NCI-H748 treated with DMSO at 0.1 percent for 48 hours (cell line): Measurements from ENCODE around the gene IP6K2.

ENCODE experiments used
- DNase-seq: peaks from one replicate; lab custom pipeline; 2025; lab: John Stamatoyannopoulos, UW

The IP6K2 gene

DNA sequence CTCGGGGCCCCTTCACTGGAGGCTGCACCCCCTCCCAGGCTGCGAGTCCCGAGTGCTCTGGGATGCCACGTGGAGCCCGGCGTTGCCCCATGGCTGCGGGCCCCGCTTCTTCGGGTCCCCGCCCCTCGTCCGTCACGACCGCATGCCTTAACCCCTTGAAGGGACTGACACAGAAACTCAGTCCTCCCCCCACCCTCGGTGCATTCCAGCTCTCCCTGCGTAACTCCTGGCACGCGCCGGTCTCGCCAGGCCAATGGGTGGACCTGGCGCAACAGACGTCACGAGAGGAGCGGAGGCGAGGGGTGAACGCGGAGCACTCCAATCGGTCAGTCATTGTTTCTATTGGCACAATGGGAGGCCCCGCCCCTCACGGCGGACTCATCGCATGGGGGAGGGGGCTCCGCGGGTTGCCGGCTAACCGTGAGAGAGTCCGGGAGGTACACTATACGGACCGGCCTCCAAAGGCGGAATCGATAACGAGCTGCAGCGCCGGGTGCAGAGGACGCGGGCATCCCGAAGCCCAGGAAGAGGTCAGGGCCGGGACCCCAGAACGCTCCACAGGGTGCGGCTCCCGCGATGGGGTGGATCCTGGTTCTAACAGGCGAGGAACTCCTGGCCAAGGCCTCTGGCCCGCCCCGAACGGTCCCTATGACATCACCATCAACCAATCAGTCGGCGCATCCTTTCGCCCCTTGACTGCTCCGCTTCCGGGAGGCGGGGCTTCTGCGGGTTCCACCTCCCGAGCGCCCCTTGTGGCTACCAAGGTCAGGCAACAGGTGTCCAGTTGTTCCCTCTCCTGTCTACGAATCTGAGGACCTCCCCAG lies 53.3 kb downstream of the IP6K2 start:
- peak; percentile 86 for DNase-seq

DNA sequence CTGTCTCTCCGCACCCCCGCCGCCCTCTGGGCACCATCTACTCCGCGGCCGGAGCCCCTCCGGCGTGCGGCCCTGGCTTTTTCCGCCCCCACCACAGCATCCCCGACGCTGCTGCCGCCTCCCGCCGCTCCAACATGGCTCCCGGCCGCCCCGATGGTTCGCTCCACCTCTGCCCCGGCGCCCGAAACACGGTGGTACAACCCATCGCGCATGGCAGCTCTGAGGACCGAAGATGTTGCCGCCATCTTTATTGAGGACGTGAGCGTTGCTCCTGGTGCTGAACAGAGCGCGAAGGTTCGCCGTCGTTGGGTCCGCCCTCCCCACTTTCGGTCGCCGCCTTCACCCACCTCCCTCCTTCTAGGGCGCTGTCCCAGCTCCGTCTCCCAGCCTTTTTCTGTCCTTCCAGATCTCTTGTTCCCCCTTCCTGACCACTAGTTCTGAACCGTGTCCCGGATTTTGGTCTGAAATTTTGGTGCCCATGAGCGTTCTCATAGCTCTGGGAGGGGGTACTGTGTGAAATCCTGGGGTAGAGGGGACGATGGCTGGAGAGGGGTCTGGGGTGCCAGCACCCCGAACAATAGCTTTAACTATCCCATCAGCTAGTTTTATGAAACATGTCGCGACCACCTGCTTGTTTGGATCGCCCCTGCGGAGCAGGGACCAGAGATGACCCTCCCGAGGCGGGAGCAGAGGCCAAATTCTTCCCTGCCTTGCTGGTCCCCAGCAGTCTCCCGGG lies 54.1 kb downstream of the IP6K2 start, which contains the start of gene CELSR3:
Gene CELSR3, minus strand, starts transcription at position 134 of the 736 bp plus-strand sequence. CDS start 252 bp downstream, outside the sequence.
- DNase-seq, result peak; percentile 49

DNA sequence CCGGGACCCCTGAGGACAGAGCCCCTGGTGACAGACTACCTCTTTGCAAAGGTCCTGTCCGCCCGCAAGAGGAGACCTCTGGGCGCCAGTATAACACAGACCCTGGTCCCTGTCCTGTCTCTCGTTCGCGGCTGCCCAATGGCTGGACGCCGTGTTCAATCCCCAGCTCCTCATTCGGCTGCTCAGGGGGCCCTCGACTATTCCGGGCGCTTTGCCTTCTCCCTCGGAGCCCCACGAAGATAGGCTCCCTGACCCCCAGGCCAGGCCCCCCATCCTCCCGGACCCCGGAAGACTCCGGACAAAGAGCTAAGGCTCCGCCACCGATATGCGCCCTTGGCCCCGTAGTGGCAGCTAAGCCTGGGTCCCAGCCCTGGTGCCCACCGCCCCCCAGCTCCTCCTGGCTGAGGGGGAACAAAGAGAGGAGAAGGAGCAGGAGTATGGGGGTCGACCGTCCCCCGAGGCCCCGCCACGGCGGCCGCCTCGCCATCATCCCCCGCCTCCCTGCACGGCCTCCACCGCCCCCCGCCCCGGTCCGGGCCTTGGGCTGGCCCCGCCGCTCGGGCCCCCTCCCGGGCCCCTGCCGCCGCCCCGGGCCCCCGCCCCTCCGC lies 54.8 kb downstream of the IP6K2 start:
- no peak for DNase-seq

DNA sequence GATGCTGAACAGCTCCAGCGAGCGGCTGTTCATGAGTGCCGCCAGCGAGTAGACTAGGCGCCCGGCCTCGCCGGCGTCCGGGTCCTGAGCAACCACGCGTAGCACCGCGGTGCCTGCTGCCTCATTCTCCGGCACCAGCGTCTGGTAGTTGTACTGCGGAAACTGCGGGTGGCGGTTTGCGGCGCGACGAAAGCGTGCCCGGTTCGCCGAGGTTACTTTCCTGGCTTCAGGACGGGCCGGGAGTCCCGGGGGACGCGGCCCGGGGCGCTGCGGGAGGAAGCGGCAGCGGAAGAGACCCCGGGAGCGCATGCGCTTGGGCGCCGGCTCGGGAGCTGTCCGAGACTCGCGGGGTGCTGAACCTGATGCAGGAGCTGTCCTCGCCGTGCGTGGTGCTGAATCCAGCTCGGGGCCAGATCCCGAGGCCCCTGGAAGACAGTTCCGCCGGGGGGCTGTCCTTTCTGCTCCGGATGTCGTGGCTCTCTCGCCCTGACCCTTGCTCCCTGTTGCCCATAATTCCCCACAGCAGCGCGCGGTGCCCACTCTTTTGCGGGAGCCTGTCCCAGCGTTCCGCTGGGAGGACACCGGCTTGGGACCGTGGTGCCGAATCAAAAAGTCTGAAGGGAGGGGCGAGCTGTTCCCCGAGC lies 55.4 kb downstream of the IP6K2 start:
- no peak for DNase-seq

DNA sequence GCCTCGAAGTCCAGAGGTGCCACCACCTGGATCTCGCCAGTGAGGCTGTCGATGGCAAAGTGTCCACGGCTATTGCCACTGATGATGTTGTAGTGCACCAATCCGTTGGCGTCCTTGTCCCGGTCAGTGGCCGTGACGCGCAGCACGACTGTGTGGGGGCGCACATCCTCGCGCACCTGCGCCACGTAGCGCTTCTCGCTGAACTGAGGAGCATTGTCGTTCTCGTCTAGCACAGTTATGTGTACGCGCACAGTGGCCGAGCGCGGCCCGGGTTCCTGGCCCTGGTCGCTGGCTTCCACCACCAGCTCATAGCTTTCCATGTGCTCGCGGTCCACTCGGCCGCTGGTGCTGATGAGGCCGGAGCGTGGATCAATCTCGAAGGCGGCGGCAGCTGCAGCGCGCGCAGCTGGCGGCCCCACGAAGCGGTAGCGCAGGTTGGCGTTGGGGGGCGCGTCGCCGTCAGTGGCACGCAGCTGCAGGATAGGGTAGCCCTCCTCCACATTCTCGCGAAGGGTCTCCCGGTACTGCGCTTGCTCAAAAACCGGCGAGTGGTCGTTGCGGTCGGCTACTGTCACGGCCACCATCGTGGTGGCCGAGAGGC lies 56.1 kb downstream of the IP6K2 start:
- DNase-seq, result no peak

DNA sequence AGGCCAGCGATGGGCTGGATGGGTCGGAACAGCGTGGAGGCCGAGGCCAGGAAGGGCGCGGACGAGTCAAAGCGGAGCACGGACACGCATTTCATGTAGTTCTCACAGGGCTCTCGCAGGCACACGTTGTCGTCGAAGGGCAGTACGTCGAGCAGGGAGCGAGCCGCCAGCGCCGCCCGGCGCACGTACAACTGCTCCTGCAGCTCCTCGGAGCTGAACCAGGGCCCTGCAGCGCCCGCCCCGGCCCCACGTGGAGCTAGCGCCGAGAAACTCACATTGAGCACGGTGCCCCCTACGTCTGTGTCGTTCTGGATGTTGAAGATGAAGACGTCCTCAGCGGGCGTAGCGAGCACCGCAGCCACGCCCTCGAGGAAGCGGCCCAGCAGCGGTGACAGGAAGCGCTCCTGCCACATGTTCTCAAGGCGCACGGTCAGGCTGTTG lies 60.2 kb downstream of the IP6K2 start:
- no peak for DNase-seq

DNA sequence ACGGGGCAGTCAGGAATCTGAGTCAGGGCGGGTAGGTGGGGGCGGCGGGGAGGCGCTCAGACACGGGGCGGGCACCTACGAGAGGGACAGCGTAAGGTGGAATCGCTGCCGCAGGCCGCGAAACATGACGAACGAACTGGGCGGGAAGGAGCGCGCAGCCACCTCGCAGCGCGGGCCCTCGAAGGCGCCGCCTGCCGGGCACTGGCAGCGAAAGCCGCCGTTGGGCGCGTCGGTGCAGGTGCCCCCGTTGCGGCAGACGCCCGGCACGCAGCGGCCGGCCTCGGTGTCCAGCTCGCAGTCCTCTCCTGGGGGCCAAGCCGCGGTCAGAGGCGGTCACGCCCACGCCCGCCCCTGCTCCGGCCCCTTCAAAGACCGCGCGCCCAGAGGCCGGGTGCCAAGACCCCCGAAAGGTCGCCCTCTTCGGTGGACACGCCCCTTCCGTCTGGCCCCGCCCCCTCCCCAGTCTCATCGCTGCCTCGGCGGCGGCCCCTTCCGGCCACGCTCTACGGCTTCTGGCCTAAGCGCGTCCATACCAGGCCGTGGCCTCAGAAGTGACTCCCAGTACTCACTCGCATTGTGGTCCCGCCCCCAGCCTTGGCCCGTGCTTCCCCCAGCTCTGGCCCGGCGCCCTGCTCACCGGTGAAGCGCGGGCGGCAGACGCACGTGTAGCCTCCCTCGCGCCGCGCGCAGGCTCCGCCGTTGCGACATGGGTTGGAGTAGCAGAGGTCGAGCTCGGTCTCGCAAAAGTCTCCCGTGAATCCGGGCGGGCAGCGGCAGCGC lies 60.8 kb downstream of the IP6K2 start:
- DNase-seq, result no peak

DNA sequence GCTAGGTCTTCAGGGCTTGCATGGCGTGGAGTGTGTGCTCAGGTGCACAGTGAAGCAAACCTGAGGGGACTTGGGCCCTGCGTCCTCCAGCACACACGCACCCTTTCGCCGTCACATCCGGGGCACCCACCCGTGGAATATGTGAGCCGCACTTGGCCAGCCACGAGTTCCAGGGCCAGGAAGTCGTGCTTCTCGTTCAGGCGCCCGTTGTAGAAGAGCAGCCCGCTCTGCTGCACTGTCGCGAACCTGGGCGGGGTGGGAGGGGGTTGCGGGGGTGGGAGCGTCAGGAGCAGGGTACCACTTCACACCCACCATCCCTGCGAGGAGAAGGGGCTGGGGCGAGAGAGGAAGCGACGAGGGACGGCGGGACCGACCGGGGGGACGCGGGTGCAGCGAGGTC lies 61.4 kb downstream of the IP6K2 start:
- DNase-seq, result no peak

DNA sequence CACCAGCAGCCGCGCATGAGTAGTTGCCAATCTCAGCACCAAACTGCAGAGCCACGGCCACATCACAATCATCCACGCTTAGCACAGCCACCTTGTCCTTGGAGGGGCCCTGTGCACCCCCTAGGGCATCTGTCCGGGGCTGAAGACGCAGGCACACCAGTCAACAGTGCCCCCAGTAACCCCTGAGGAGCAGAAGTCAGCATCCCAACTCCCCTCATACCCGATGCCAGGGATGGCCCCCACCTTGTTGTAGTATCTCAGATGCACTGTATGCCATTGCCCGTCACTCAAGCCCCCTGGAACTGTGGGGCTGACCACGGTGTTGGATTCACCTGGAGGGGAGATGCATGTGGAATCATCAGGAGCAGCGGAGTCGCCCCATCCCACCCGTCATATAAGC lies 62.0 kb downstream of the IP6K2 start:
- DNase-seq, result no peak

DNA sequence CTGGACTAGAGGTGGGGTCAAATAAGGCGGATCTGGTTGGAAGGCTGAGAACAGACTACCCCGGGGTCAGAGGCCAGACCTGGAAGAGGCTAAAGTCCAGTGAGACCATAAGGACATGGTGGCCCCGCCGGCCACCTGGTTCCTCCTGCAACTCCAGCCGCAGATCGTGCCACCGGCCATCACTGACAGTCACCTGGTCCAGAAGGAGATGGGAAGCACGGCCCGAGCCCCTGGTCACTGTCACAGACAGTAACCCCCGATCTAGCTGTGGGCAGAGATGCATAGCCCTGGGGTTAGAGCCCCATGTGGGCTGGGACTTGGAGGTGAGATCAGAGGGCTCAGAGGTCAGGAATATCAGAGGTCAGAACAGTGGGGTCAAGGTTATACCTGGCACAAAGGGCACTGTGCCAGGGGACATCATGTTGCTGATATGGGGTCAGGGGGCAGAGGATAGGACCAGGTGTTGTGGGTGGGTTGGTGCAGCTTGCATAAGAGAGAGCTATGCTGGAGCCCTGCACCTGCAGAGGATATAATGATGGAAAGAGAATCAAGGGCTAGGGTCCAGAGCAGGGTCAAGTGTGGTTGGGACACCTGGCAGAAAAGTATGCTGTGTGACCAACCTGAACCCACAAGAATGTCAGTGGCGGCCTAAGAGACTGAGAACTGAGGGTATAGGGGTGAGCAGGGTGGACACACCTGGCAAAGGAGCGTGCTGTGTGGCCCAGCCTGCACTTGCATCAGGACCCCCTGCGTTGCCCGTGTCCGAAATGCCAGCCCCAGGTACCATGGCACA lies 63.9 kb downstream of the IP6K2 start:
- DNase-seq, result no peak

DNA sequence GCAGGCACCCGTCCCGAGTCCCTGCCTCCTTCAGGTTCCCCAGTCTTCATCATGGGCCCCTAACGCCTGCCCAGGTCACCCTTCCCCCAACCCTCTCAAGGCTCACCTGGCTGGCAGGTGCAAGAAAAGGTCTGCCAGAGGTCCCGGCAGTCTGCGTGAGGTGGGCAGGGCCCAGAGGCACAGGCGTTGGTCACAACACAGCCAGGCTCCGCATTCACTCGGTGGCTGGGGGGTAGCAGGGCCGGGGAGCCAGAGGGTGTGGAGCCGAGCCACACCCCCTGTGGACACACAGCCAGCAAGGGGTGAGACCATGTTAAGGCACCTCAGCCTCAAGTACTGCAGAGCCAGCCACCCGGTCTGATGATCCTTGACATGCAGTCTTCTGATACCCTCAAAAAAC lies 65.2 kb downstream of the IP6K2 start:
- no peak for DNase-seq

DNA sequence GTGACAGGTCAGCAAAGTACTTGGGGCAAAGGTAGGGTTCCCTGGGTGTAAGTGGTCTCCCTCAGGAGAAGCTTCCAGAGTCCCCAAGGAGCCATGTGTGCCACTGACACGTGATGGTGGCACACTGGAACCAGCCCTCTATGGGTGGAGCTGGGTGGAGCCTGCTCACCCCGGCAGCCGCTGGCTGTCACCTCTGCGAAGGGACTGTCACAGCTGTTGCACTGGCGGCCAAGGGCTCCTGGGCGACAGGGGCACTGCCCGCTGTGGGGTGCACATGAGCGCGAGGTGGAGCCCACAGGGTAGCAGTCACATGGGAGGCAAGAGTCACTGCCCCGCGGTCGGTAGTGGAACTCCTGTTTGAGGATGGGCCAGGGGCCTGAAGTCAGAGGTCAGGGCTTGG lies 66.3 kb downstream of the IP6K2 start:
- no peak for DNase-seq

DNA sequence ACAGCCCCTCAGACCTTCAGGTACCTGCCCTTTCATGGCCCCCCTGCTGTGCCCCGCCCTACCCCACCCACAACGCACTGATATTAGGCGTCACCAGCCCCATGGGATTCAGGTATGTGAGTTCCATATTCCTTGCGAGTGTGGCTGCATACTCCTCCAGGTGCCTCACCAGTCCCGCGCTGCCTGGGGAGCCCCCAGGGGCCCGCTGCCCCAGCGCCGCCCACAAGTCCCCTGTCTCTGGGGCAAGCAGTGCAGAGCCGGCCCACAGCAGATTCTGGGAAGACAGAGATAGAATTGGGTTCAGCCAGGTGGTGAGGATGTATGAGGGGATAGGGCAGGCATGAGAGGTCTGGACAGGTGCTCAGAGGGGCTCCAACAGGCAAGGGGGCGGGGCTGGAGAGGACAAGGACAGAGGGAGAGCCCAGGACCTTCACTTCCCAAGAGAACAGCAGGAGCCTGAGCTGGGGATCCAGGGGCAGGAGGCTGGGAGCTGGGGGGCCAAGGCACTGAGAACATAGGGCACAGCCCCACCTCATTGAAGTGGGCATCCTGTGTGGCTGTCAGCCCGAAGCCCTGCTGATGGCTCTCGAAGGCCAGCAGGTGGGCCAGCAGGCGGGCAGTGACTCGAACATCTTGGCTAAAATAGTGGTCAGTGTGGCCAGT lies 68.7 kb downstream of the IP6K2 start:
- DNase-seq, result no peak

DNA sequence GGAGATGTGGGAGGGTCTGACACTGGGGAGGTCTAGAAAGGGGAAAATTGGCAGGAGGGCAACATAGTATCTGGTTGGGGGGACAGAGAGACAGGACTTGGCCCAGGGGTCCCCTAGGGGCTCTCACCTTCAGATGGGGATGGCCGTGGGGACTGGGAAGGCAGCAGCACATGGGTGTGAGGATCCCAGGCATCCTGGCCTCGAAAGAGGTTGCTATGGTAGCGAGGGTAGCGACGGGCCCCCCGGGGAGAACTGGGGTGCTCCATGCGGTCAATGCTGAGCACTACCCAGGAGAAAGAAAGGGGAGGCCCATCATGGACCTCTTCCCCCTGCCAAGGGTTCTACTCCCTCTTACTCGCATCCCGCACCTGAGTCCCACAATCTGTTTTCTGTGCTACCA lies 69.3 kb downstream of the IP6K2 start:
- DNase-seq, result no peak

DNA sequence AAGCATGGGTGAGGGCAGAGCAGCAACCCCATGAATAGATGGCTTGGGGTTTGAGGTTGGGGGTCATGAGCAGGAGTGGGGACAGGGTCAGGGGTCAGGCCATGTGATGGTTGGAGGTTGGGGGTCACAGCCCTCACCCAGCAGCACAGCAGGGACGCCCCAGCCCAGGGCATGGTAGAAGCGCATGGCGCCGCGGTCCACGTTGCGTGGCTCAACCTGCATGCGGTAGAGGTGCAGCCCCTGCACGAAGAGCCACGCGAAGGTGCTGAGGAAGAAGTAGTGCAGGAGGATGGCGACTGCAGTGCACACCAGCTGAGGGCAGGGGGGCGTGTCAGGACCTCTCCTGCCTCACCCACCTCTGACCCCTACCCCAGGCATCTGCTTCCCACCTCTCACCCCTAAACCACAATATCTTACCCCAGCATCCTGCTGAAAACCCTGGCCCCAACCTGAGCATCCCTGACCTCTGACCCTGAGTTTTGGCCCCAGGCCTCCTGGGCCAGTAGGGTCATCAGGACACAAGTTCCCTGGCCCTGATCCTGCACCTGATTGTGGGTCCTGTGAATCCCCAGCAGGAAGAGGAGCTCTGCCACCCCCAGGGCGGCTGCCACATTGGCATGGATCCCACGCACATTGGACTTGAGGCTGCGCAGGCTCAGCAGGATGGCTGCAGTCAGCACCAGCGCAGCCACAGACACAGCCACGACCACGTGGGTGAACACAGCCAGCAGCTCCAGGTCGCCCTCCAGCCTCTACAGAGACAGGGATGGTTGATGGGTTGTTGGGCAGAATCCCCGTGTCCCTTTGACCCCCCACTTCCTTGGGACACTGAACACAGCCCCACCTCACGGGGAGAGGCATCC lies 71.9 kb downstream of the IP6K2 start:
- no peak for DNase-seq

DNA sequence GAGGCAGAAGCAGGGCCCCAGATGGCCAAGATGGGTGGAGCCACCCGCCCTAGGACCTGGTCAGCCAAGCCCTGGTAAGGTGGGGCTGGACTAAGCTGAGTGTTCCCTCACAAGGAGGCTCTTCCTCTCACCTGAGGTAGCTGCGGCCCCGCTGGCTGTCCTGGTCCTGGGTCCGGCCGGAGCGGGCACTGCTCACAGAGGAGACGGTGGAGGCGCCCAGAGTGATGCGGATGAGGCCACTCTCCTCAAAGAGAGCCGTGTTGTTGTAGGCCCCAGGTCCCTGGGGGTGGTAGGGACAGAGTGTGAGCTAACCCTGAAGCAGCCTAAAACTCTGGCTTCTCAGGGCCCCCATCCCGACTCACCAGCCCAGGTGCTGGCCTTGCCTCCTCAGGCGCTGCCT lies 74.4 kb downstream of the IP6K2 start:
- no peak for DNase-seq

DNA sequence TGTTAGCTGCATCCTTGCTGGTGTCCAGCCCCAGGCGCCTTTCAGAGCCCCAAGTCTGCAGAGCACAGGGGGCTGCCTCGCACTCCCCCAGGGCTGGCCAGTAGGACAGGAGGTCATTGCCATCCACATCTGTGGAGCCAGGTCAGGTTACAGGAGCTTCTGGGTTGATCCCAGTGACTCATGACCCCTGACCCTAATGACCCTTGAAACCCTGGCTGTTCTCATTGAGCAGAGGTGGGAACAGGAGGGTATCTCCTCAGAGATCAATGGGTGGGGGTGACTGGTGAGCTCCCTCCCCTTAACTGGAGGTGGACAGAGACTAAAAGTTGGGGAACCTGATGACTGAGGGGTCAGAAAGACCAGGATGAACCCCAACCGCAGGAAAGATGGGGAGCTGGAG lies 75.6 kb downstream of the IP6K2 start:
- DNase-seq, result no peak

DNA sequence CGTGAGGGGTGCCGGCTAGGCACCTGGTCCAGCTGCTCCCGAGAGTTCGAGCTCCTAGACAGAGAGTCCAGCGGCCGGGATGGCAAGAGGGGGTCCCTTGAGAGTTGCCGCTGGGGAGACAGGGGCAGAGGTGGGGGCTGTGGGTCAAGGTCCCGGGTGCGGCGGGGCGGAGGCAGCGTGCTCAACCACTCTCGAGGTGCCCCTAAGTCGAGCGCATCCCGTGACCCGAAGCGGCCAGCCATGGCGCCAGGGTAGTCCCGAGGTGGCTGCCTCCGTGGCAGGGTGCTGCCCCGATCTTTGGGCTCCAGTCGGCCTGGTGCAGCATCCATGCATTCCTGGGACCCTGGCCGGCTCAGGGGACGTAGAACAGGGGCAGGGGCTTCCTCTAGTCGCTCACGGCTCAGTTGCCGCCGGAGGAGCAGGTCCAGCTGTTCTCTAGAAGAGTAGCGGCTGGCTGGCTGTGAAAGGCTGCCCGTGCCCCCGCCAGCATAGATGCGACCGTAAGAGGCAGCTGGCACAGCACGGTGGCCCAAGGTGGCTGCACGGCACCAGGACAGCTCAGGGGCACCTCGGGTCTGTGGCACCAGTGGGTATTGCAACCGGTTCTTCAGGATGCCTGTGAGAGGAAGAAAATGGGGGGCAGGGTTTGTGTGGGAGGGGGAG lies 76.9 kb downstream of the IP6K2 start:
- DNase-seq, result no peak
